ENCODE measurements around the gene MVB12B. TPM values are rescaled to one million over a fixed set of nuclear protein-coding genes. Genes with fewer than 3 reads are reported as not detected.
A peak's percentile ranks its signal among the peaks of the same experiment; 100 is the strongest.

MVB12B gene
- total RNA-seq, 1 donor from 2014 or later: 12.8 TPM

DNA sequence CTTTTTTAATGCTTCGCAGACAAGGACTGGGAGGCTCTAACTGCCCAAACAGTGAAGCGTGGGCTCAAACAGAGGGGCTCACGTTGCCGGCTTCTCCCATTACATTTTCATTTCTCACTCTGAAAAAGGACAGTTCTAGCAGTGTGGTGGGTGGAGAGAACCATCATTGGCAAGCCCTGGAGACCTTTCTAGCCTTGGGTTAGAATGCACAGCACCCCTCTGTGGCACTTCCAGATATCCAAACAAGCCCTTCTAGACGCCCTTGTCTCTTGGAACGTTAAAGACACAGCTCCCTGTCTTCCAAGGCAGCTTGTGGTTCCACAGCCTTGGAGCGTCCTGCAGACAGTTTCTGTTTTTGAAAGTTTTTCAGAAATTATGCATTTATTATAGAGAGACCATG lies 52.1 kb downstream of the MVB12B start:
- peaks cover 43% of the 10 kb centered on the region for H3K4me1 Mint-ChIP-seq (ENCODE audit: low read depth, unreplicated experiment)
- peaks cover 35% of the 10 kb centered on the region for H3K4me1 ChIP-seq (ENCODE audit: insufficient read depth, low read length)
- H3K4me3 Mint-ChIP-seq (ENCODE audit: unreplicated experiment): no peak overlapping the region

DNA sequence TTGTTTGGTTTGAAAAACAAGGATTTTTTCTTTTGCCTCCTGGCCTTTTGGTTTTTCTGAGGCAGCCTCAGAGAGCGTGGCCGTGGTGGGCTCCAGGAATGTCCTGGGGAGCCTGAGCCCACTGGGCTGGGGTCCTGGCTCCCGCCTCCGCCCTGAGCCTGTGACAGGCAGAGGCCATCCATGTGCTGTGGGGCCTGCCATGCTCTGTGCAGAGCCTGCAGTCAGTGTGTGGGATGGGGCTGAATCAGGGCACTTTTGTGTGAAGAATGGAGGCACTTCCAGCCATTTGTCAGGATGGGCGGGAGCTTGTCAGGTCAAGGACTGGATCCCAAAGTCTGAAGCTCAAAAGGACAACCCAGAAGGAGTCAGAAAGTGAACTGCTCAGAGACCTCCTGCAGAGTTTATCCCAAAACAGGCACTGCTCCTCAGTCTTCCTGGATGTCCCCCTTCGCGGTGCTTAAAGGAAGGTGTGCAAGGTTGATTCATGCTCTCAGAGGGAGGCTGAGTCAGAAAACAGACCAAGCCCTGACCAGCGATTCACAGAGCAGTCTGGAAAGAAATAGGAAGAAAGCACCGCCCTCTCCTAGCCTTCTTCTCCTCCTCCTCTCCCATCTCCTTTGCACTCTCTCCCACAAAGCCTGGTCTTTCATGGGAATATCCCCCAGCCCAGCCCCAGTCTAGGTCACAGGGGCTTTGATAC lies 53.2 kb downstream of the MVB12B start:
- Histone ChIP-seq H3K27ac (ENCODE audit: low read depth, low read length) (no peak overlapping the region), H3K9me3 (ENCODE audit: insufficient read depth, low read depth, low read length) (no peaks in the 10 kb centered on the region), H3K36me3 (ENCODE audit: insufficient read depth, low read length) (no peaks in the 10 kb centered on the region), H3K4me2 (ENCODE audit: low read length) (peak overlapping the region; percentile 43), H3K27me3 (ENCODE audit: insufficient read depth, low read length) (no peaks in the 10 kb centered on the region), H3K79me2 (ENCODE audit: insufficient read depth, low read length) (no peaks in the 10 kb centered on the region), H3K9ac (ENCODE audit: low read length) (no peak overlapping the region), H4K20me1 (ENCODE audit: insufficient read depth, low read length) (no peaks in the 10 kb centered on the region), H3K4me1 (ENCODE audit: insufficient read depth, low read length) (peaks cover 29% of the 10 kb centered on the region), H3K4me3 (ENCODE audit: insufficient read depth, low read depth, low read length) (no peak overlapping the region), H2AFZ (ENCODE audit: low read depth, low read length) (peak overlapping the region; percentile 47)
- Mint-ChIP-seq H3K27ac (ENCODE audit: unreplicated experiment) (peak overlapping the region; percentile 97), H3K9me3 (ENCODE audit: unreplicated experiment) (peaks cover 2% of the 10 kb centered on the region), H3K4me1 (ENCODE audit: low read depth, unreplicated experiment) (peaks cover 33% of the 10 kb centered on the region), H3K27me3 (ENCODE audit: low read depth, unreplicated experiment) (no peaks in the 10 kb centered on the region), H3K36me3 (ENCODE audit: low read depth, unreplicated experiment) (peaks cover 7% of the 10 kb centered on the region), H3K4me3 (ENCODE audit: unreplicated experiment) (no peak overlapping the region)
- DNase-seq (ENCODE audit: low read depth): peak; percentile 34
- FAIRE-seq: no peak
- TF ChIP-seq CTCF (IDR thresholded peaks at IDR 0.05; ENCODE audit: insufficient read depth, low read depth, low read length) (no peak), EZH2 (IDR thresholded peaks at IDR 0.05; ENCODE audit: insufficient read depth, low read length) (no peak)

More for the DNA sequence above, 52.1 kb downstream of the MVB12B start:
- Histone ChIP-seq H4K20me1 (ENCODE audit: insufficient read depth, low read length) (no peaks in the 10 kb centered on the region), H3K79me2 (ENCODE audit: insufficient read depth, low read length) (no peaks in the 10 kb centered on the region), H3K9ac (ENCODE audit: low read length) (no peak overlapping the region), H3K4me2 (ENCODE audit: low read length) (no peak overlapping the region), H3K9me3 (ENCODE audit: insufficient read depth, low read depth, low read length) (no peaks in the 10 kb centered on the region), H3K36me3 (ENCODE audit: insufficient read depth, low read length) (no peaks in the 10 kb centered on the region), H3K27ac (ENCODE audit: low read depth, low read length) (no peak overlapping the region), H2AFZ (ENCODE audit: low read depth, low read length) (no peak overlapping the region), H3K4me3 (ENCODE audit: insufficient read depth, low read depth, low read length) (no peak overlapping the region), H3K27me3 (ENCODE audit: insufficient read depth, low read length) (no peaks in the 10 kb centered on the region)
- FAIRE-seq: no peak
- H3K27ac Mint-ChIP-seq (ENCODE audit: unreplicated experiment): peak overlapping the region; percentile 18
- H3K27me3 Mint-ChIP-seq (ENCODE audit: low read depth, unreplicated experiment): no peaks in the 10 kb centered on the region
- DNase-seq (ENCODE audit: low read depth): no peak
- H3K36me3 Mint-ChIP-seq (ENCODE audit: low read depth, unreplicated experiment): peaks cover 7% of the 10 kb centered on the region
- TF ChIP-seq CTCF (IDR thresholded peaks at IDR 0.05; ENCODE audit: insufficient read depth, low read depth, low read length): no peak
- no peak for TF ChIP-seq EZH2 (IDR thresholded peaks at IDR 0.05; ENCODE audit: insufficient read depth, low read length)
- peaks cover 2% of the 10 kb centered on the region for H3K9me3 Mint-ChIP-seq (ENCODE audit: unreplicated experiment)

GRCh38 chr9:126380447-126380846 lies 53.8 kb downstream of the MVB12B start:
- DNase-seq (ENCODE audit: low read depth) (no peak), FAIRE-seq (no peak)
- H3K9ac ChIP-seq (ENCODE audit: low read length): no peak overlapping the region
- H3K36me3 Mint-ChIP-seq (ENCODE audit: low read depth, unreplicated experiment): peaks cover 7% of the 10 kb centered on the region
- no peaks in the 10 kb centered on the region for H3K27me3 ChIP-seq (ENCODE audit: insufficient read depth, low read length)
- peaks cover 2% of the 10 kb centered on the region for H3K9me3 Mint-ChIP-seq (ENCODE audit: unreplicated experiment)
- H3K4me1 ChIP-seq (ENCODE audit: insufficient read depth, low read length): peaks cover 24% of the 10 kb centered on the region
- no peak overlapping the region for H3K4me3 ChIP-seq (ENCODE audit: insufficient read depth, low read depth, low read length)
- no peak for TF ChIP-seq EZH2 (IDR thresholded peaks at IDR 0.05; ENCODE audit: insufficient read depth, low read length)
- TF ChIP-seq CTCF (IDR thresholded peaks at IDR 0.05; ENCODE audit: insufficient read depth, low read depth, low read length): no peak
- H2AFZ ChIP-seq (ENCODE audit: low read depth, low read length): no peak overlapping the region
- H3K36me3 ChIP-seq (ENCODE audit: insufficient read depth, low read length): no peaks in the 10 kb centered on the region
- H4K20me1 ChIP-seq (ENCODE audit: insufficient read depth, low read length): no peaks in the 10 kb centered on the region
- H3K4me2 ChIP-seq (ENCODE audit: low read length): peak overlapping the region; percentile 43
- H3K9me3 ChIP-seq (ENCODE audit: insufficient read depth, low read depth, low read length): no peaks in the 10 kb centered on the region
- no peak overlapping the region for H3K4me3 Mint-ChIP-seq (ENCODE audit: unreplicated experiment)
- H3K4me1 Mint-ChIP-seq (ENCODE audit: low read depth, unreplicated experiment): peaks cover 28% of the 10 kb centered on the region
- no peaks in the 10 kb centered on the region for H3K79me2 ChIP-seq (ENCODE audit: insufficient read depth, low read length)
- no peaks in the 10 kb centered on the region for H3K27me3 Mint-ChIP-seq (ENCODE audit: low read depth, unreplicated experiment)
- H3K27ac ChIP-seq (ENCODE audit: low read depth, low read length): no peak overlapping the region
- H3K27ac Mint-ChIP-seq (ENCODE audit: unreplicated experiment): peak overlapping the region; percentile 97

Data from astrocyte (in vitro differentiated cells and primary cell).